ENCODE measurements around the gene FRYL.

FRYL gene

DNA sequence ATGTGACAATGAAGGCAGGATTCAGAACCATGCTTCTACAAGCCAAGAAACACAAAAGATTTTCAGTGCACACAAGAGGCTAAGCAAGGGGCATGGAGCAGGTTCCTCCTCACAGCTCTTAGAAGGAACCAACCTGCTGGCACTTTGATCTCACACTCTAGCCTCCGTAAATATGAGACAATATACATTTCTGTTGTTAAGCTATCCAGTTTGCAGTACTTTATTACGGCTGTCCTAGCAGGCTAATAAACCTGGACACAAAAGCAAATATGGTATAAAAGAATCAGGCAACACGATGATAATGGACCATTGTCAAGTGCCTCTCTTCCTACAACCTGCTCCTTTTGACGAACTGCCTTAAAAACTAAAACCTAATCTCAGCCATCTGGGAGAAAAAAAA is 175.6 kb downstream of the FRYL start:
- DNase-seq (ENCODE audit: extremely low spot score) = no peak
- CTCF ChIA-PET = no interaction called here
- TF ChIP-seq CTCF (IDR thresholded peaks at IDR 0.05; ENCODE audit: control extremely low read depth, extremely low read depth, low read depth, missing control alignments) = no peak

DNA sequence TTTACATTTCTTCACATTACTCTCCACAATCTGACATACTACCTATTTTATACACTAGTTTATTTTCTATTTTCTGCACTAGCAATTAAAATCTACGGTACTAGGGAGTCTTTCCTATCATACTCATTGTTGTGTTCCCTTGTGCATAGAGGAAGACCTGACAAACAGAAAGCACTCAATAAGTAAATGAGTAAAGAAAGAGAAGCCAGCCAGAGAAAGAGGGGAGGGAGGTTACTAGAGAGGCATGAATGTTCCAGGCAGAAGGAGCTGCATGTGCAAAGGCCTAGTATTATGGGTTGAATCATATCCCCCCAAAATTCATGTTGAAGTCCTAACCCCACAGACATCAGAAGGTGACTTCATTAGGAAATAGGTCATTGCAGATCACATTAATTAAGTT is 176.0 kb downstream of the FRYL start:
- CTCF ChIA-PET = interaction anchor here (1.9 kb wide), 1 partner anchor 25 kb away, joined by 8 read pairs; no protein-coding TSS in a partner anchor
- DNase-seq (ENCODE audit: extremely low spot score) = no peak
- POLR2A ChIA-PET = no interaction called here
- TF ChIP-seq CTCF (IDR thresholded peaks at IDR 0.05; ENCODE audit: control extremely low read depth, extremely low read depth, low read depth, missing control alignments) = no peak

More for the DNA sequence above, 175.6 kb downstream of the FRYL start:
- POLR2A ChIA-PET = no interaction called here

- ChIA-PET CTCF (interaction anchor here (1.4 to 1.9 kb wide), 2 partner anchors 23 to 25 kb away, joined by 3 to 8 read pairs; no protein-coding TSS in a partner anchor), POLR2A (no interaction called here)
- TF ChIP-seq CTCF (IDR thresholded peaks at IDR 0.05; ENCODE audit: control extremely low read depth, extremely low read depth, low read depth, missing control alignments) = no peak
- DNase-seq (ENCODE audit: extremely low spot score) = no peak
Measured at GRCh38 chr4:48603366-48604003, 176.6 kb downstream of the FRYL start.

GRCh38 chr4:48602763-48603162 is 177.3 kb downstream of the FRYL start:
- no peak for DNase-seq (ENCODE audit: extremely low spot score)
- ChIA-PET CTCF (interaction anchor here (1.4 to 1.9 kb wide), 2 partner anchors 22 to 24 kb away, joined by 3 to 8 read pairs; no protein-coding TSS in a partner anchor), POLR2A (interaction anchor here (0.6 kb wide), 1 partner anchor 206 kb away, joined by 3 read pairs; no protein-coding TSS in a partner anchor)
- TF ChIP-seq CTCF (IDR thresholded peaks at IDR 0.05; ENCODE audit: control extremely low read depth, extremely low read depth, low read depth, missing control alignments) = no peak

- TF ChIP-seq CTCF (IDR thresholded peaks at IDR 0.05; ENCODE audit: control extremely low read depth, extremely low read depth, low read depth, missing control alignments) = no peak
- ChIA-PET CTCF (interaction anchor here (1.4 to 1.9 kb wide), 2 partner anchors 22 to 23 kb away, joined by 3 to 8 read pairs; no protein-coding TSS in a partner anchor), POLR2A (interaction anchor here (0.6 kb wide), 1 partner anchor 207 kb away, joined by 3 read pairs; no protein-coding TSS in a partner anchor)
- no peak for DNase-seq (ENCODE audit: extremely low spot score)
Measured at GRCh38 chr4:48602222-48602621, 177.9 kb downstream of the FRYL start.

DNA sequence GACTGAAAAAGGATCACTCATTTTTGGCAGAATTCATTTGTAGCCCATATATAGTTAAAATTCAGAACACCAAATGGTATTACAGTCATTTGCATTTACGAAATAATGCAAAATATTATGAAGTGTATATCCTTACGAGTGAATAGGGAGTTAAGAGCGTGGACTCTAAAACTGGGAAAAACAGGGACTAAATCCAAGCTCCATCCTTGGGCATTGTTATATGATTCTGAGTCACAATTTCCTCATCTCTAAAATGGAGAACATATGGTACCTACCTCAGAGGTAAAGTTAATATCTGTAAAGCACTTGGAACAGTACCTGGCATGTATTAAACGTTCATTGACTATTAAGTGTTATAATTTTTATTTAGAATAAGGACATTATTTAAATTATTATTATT is 183.7 kb downstream of the FRYL start:
- CTCF ChIA-PET = no interaction called here
- no peak for TF ChIP-seq CTCF (IDR thresholded peaks at IDR 0.05; ENCODE audit: control extremely low read depth, extremely low read depth, low read depth, missing control alignments)
- POLR2A ChIA-PET = no interaction called here
- no peak for DNase-seq (ENCODE audit: extremely low spot score)
